Activated T-cell treated with anti-CD3 and anti-CD28 coated beads, Interleukin-2, amount 50 U/mL, for 1 hour (primary cell): ENCODE measurements around the gene PDLIM7.

Experiments used
- DNase-seq: peaks from one replicate; pipeline ENCODE4 v3.0.0-alpha.2; 2020

Gene PDLIM7

DNA sequence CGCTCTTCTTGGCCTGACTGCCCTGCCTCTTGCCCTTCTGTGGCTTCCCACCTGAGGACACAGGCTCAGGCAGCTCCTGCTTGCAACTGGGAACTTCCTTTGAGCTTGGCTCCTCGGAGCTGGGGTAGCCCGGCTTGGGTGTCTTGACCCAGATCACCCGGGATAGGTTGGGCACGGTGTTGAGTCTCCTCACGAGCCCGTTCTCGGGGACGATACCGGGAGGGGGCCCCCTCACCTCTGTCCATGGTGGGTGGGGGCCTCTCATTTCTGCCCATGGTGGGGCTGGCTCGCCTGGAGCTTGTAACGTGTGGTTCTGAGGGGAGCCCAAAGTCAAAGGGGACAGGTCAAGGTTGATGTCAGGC, 27.1 kb upstream of the PDLIM7 start:
- DNase-seq, result no peak

DNA sequence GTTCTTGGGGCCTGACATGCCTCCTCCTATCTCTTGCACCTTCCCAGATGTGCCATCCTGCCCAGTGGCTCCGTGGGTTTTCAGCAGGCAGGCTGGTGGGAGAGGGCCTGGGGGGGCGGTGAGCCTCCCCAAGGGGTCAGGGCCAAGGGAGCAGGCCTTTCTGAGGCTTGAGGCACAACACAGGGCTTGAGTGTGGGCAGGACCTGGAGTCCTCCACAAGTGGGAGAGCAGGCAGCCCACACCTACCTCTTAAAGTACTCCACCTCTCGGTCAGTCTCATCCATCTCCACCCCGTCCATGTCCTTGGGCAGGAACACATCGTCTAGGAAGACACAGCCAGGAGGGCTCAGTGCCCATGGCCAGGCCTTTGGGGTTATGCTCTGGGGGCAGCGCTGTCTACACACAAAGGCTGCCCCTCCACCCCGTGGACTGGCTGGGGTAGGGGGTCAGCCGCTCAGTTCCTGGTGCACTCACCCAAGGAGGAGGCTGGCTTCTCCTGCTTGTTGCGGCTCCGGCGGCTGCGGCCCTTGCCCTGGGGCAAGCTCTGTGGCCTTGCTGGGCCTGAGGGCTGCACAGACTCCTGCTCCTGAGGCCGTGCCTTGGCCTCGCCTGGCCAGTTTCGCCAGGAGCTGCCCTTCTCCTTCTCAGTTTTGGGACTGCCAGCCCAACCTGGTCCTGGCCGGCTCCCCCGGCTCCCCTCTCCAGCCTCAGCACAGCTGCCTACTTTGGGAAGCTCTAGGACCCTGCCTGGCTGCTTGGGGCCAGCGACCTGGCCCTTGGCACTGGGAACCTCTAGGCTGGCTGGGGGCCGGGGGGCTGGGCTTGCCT, 26.5 kb upstream of the PDLIM7 start:
- no peak for DNase-seq

DNA sequence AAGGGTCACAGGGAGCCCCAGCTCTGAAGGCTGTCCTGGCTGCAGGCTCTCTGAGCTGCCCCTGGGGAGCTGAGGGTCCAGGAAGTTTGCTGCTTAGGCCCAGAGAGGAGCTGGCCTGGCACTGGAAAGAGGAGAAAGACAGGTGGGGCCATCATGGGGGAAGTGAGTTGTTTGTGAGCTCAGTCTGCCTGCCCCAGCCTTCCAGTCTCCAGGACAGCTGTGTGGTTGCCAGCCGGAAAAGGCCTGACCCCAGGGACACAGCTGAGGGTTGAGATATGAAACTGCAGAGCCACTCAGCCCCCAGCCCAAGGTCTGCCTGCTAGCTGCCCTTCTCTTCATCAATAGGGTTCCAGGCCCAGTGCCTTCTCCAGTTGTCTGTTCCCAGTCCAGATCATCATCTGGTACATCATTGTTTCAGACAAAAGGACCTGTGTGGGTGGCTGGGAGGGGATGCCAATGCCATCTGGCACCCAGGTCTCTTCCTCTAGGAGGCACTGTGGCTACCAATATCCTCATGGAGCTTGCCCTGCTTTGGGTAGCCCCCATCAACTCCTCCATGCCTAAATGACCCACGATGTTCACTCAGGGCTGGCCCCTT, 23.6 kb upstream of the PDLIM7 start:
- no peak for DNase-seq

DNA sequence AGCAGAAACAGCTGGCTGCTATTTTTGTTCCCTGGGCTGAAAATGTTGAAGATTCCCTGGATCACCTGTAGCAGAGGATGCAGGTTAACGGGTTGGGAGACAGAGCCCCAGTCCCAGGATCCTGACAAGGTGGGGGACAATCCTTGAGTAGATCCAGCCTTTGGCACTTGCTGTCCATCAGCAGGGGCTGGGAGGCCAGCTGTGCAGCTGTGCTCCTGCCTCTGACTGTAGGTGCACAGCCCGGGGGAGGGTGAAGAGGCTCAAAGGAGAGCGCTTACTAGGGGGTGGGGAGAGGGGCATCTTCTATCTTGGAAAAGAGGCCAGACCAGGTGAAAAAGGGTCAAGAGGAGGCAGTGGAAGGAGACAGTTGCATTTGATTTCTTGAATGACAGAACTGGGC, 22.9 kb upstream of the PDLIM7 start:
- DNase-seq, result no peak

DNA sequence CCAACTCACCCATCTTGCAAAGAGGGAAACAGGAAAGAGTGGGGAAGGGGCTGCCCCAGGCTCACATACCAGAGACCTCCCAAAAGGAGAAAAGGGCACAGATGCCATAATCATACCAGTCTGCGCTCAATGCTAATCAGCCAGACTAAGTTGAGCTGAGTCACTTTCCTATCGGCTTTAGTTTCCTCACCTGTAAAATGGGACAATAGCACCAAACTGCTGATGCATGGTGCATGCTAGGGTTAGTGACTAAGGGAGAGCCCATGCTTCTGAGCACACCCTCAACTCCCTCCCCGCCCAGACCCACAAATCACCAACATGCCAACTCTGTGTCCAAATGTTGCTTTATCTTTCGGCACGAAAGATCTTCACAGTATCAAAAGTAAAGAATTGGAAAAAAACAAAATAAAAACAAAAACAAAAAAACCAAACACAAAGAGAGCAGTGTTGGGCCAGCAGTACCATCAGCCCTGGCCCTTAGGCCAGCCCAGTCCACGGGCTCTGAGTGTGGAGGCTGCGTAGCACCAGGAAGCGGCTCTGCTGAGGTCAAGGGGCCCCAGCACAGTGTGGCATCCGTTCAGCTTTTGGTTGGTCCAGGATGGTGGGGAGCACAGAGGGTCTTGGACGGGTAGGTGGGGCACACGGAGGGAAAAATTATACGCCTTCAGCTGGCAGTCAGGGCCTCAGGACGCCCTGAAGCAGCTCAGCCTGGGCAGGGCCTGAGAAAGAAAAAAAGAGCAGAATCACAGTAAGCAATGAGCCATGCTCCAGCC, 22.2 kb upstream of the PDLIM7 start:
- no peak for DNase-seq

DNA sequence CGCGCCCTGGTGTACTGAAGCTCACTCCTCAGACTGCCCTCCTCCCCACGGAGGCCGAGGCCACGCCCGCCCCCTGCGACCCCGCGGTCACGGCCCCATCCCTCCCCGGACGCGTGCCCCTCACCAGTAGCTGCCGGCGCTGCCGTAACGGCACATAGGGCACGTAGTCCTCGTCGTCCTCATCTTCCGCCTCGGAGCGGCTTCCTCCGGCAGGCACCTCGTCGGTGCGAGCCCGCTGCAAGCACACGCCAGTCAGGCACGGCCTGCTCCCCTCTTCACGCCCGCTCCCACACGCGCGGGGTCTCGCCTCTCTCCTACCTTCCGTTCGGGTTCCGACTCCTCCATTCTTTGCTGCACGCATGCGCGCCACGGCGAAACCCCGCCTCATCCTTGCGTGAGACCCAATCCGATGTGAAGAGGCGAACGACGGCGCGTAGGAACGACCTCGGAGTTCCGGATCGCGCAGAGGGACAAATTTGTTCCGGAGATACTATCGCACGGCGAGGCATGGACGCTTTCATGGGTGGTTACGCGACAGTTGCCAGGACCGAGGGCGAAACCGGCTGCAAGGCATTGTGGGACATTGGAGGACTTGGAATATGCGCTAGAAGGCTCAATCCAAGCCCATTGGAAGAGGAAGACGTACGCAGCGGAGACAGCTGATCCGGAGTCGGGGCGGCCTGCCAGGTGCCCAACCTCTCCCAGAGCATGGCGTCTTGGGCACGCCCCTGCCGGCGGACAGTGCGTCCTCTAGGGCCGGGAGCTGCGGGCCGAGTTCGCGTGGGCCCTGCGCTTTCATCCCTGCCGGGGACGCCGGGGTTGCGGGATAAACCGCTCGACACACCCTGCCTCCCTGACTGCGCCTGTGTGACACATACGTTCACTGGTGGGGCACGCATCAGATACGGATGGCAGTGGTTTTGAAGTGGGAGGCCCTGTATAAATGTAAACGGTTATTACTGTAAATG, 19.5 kb upstream of the PDLIM7 start, which contains the start of gene DDX41:
TSS of gene DDX41 (minus strand) at position 361 of the 968 bp plus-strand sequence. CDS start at position 345, 16 bp downstream.
- peak; percentile 94 for DNase-seq

DNA sequence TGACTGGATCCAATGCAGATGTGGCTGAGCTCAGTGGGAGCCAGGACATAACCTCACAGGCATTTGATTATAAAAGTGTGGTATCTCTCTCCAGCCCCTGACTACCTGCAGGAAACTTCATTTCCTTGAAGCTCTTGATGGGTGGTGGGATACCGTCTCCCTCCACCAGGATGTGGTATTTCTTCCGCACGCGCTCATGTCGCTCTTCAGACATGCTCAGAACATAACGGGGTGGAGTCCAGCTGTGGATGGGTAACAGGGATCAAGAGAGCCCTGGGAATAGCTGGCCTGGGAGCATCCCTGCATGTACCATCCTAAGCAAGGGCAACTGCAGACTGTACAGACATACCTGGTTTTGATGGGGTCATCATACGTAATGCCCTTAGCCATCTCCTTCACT, 18.2 kb upstream of the PDLIM7 start:
- DNase-seq, result no peak

DNA sequence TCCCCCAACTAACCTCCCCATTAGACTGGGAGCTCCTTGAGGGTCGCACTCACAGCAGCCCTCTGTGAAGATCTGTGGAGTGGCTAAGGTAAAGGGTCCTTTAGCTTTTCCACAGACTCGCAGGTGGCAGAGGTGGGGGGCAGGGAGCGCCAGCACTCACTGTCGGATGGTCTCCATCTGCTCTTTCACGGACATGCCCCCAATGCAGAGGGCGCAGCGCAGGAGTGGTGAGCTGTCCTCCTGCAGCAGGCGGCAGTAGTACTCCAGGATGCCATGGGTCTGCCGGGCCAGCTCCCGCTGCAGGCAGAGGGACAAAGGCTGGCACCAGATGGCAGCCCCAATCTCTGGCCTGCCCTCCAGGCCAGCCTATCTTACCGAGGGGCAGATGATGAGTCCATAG, 17.1 kb upstream of the PDLIM7 start:
- DNase-seq, result no peak

DNA sequence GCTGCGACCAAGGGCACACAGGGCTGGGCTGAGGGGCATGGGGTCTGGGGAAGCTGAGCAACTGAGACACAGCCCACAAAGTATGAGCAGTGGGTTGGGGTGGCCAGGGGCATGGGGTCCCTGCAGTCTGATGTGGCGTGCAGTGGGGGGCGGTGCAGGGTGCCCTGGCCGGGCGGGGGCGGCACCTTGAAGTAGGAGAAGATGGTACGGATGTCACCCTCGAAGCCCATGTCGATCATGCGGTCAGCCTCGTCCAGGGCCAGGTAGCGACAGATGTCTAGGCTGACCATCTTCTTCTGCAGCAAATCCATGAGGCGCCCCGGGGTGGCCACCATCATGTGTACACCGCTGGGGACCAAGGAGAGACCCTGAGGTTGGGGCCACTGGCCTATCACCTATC, 16.1 kb upstream of the PDLIM7 start:
- DNase-seq, result no peak

DNA sequence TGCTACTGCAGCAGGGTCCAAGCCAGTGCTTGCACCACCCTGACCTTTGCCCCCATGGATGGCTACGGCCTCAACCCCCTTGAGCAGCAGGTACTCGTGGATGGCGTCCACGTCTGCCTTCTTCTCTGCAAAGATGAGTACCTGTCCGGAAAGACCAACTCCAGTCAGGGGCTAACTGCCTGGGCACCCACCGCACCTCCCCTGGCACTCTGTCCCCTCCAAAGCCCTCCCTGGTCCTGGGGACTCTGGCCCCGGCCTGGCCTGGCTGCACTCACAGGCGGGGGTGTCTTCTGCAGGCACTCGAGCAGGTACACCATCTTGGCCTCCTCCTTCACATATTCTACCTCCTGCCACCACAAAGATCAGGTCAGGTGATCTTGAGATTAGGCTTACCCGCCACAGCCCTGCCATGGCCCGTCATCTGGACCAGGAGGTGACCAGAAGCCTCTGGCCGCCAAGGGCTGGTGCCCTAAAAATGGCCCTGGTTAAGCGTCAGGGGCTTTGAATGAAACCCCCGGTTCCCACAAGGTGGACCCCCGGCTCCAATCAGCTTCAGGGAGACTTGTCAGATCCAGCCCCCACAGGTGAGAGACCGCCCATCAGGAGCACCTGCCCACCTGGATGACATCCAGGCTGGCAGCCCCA, 15.5 kb upstream of the PDLIM7 start:
- no peak for DNase-seq

DNA sequence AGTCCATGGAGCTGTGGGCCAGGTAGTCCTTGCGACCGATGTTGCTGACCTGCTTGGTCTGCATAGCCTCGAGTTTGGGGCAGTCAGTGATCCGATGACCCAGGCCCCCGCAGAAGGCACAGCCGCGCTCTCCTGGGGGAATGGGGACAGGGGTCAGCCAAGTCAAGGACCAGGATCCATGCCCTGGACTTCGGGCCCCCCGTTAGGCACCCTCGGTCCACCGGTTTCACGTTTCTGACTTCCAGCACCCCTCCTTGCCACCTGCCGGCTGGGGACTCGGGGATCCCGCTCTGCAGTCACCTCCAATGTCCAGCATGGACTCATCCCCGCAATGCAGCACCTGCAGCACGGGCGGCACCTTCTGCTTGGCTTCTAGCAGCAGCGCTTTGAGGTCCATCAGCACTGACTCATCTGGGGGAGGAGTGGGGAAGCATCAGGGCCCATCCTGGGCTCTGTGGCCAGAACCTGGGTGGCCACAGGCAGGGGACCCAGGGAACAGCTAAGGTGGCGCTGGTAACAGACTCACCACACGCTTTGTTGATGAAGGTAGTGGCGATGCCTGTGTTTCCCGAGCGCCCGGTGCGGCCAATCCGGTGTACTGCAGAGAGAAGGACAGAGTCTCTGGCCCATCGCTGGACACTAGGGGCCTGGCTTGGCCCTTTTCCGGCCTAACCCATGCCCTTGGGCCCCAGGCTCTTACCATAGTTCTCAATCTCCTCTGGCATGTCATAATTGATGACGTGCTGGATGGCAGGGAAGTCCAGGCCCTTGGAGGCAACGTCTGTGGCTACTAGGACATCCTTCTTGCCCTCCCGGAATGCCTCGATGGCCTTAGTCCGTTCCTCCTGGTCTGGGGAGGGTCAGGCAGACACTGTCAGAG, 14.6 kb upstream of the PDLIM7 start:
- no peak for DNase-seq

DNA sequence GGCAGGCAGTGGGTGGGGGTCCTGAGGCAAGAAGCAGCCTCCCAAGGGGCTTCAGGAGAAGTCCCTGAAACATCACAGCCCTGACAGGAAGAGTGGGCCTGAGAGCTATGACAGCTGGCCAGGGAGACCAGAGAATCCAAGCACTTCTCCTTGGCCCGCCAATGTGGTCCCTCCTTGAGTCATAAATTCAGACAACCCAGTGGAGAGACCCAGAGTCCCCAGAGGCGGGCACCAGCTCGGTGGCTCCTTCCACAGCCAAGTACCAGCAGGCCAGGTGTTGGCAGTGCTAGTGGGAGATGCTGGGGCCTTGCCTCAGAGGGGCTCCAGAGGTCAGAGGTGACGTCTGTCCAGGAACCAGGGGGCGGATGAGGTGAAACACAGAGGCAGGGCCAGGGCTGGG, 13.8 kb upstream of the PDLIM7 start:
- no peak for DNase-seq

DNA sequence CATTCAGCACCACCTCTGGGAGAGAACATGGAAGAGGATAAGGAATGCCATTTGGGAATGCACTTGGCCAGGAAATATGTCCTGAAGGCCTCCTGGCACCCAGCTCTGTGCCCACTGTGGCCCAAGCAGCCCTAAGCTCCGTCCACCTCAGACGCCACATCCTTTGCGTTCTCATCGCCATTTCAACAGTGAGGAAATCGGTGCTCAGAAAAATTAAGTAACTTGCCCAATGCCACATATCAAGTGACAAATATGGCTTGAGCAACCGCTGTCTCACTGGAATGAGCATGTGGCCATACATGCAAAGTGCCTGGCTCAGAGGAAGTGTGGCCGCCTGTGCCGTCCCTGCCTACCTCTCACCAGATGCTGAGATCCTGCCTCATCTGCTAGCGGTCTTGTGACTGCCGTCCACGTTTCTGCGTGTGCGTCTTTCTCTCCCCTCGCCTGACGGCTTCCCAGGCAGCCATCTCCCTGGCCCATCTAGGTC, 13.2 kb upstream of the PDLIM7 start:
- no peak for DNase-seq

DNA sequence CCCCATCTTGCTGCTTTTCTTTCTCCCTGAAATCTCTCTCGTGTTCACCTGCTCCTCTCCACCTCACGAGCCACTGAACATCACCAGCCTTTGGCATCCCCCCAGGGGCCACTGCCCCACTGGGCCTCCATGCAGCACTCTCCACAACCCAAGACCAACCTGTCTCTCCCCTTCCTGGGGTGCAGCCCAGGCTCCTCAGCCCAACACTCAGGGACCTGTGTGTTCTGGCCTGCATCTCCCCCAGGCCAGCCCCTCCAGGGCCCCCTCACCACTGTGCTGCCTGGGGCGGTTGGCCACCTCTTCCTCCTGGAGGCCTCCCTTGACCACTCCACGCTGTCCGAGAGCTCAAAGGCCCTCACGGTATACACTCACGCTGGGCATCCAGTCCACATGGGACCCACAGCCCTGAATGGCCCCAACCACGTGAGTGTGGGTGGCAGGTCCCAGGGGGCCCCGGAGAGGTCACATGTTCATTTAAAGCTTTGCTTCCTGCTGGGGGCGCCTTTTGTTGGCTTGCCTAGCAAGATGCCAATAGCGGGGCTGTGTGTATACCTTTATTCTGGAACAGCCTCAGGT, 12.7 kb upstream of the PDLIM7 start:
- no peak for DNase-seq

DNA sequence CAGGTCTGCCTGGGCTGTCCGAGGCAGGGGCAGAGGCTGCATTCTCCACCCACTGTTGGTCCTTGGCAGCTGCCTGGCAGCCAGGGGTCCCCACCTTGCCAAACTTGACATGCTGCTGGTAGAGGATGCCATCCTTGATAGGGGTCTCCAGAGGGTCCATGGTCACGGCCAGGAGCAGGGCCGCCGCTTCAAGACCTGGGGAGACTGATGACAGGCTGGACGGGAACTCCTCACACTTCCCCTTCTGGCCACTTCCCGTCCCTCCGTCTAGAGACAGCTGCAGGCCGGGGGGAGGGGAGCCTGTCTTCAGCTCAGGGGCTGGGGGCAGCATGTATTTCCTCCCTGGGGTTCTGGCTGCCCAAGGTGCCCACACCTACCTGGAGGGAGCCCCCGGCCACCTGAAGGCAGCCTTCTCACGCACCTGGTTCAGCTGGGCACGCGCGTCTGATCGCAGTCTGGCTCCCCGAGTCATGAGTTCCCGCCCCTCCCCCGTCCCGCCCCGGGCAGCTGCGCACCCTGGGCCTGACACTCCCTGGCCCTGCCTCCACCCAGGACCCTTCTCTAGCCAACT, 12.1 kb upstream of the PDLIM7 start, which contains the start of gene DOK3:
TSS of gene DOK3 (minus strand) at position 446 of the 571 bp plus-strand sequence. CDS start at position 160, 286 bp downstream.
- no peak for DNase-seq

DNA sequence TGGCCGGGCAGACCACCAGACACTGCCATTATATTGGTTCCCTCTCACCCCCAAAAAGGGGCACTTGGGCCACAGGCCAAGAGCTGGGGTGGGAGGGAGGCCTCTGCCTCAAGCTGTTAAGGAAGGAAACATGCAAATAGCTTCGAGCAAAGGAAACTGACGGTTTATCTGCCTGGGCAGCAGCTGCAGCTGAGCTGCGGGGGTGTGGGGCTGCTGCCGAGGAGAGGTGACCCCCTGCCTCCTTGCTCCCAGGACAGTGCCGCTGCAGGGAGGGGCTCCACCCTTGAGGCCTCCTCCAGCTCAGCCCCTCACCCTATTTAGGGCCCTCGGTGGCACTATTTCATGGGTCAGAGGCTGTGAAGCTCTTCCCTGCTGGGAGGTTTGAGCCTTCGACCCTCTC, 11.4 kb upstream of the PDLIM7 start:
- no peak for DNase-seq

DNA sequence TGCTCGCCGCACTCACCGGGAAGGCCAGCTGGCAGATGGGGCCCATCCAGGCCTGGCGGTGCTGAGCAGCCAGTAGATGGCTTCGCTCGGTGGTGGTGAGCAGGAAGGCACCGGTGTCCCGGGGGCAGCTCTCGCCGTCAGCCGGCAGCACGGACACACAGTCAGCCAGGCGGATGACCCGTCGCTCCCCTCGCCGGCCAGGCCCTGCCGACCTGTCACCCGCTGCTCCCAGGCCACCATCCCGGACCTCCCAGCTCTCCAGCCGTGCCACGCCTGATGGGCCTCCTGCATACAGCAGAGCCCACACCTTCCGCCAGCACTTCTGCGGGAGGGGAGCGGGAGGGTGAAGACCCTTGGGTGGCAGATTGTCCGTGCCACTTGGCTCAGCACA, 10.8 kb upstream of the PDLIM7 start:
- DNase-seq, result no peak

DNA sequence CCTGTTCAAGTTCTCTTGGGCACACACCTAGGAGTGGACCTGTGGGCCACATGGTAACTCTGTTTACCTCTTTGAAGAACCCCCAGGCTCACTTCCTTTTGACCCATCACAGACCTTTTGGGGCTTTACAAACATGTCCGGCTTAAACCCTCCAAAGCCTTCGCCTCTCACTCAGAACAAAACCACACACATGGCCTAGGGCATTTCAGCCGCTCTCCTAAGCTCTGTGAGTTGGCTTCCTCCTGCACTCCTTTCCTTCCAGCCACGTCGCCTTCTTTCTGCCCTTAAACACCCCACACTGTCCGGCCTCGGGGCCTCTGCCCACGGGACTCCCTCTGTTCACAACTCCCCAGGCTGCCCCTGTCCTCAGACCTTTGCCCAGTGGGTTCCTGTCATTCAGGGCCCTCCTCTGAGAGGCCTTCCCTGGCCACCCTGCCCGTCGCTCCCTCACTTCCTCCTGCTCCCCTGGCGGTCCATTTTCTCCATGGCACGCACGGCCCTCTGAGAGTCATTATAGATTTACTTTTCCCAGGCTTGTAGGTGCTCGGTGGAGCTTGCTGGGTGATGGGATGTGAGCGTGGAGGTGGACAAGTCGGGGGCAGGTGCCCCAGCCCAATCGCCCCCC, 10.3 kb upstream of the PDLIM7 start:
- no peak for DNase-seq

DNA sequence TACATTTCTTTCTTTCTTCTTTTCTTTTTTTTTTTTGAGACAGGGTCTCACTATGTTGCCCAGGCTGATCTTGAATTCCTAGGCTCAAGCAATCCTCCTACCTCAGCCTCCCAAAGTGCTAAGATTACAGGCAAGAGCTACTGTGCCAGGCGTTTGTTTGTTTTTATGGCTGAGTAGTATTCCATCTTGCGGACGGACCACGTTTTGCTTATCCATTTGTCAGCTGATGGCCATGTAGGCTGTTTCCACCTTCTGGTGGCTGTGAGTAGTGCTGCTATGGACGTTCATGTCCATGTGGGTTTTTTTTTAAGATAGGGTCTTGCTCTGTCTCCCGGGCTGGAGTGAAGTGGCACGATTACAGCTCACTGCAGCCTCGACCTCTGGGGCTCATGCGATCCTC, 9.8 kb upstream of the PDLIM7 start:
- DNase-seq, result no peak

DNA sequence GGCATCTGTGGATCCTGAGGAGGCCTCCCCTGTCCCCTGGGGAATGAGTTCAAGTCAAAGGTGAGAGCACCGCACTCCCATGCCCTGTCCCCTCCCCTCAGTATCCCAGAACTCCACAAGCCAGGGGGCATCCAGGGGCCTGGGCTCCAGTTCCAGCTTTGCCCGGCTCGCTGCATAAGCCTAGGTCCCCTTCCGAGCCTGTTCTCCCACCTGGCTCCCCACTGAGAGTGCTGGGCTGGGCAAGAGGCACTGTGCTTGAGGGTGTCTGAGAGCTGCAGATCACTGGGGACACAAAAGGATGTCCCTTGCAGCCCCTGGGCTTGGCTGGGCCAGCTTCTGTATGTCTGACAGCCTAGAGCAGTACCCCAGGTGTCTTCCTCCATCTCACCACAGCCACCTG, 7.7 kb upstream of the PDLIM7 start:
- DNase-seq, result no peak
